HCT116 (cell line): ENCODE data around the gene GFY. TPM values are rescaled to one million over a fixed set of nuclear protein-coding genes. Genes with fewer than 3 reads are reported as not detected.

Source experiments
- ATAC-seq: fragments of 200-7000 bp; cut with Tn5 transposase; 2 replicates; pipeline ENCODE4 v1.9.1; 2020; ENCODE audit warnings: mild to moderate bottlenecking, moderate library complexity
- BruUV-seq: library from RNA; stranded (reverse); fragments of 400-500 nt; replicated peaks from 2 replicates; lab custom pipeline; 2021; lab: Mats Ljungman, UMichigan
- CTCF ChIA-PET: fragments of 300-600 bp; sonication (Branson Sonifier 250); formaldehyde crosslinking; loops from one replicate; lab custom pipeline; 2021; ENCODE audit warnings: antibody characterized with exemption; lab: Charles Lee
- POLR2A ChIA-PET: fragments of 300-600, 350-600 bp; sonication (Branson Sonifier 250); formaldehyde crosslinking; loops from one replicate; lab custom pipeline; 2021; ENCODE audit warnings: antibody characterized with exemption; lab: Charles Lee
- RAD21 ChIA-PET, 2 experiments: fragments of 300-600 bp; sonication (Branson Sonifier 250); formaldehyde crosslinking; loops; one replicate each; lab custom pipeline; 2023; ENCODE audit warnings: low total read pairs in 2 of 2; ENCODE audit not compliant: uncharacterized antibody in 2 of 2, unreplicated experiment in 2 of 2, low non-redundant PET in 1 of 2; lab: Charles Lee
- DNase-seq: peaks from one replicate; pipeline ENCODE4 v3.0.0-alpha.2; 2010; ENCODE audit warnings: low read depth, low spot score
- H2AFZ ChIP-seq: fragments of 200-600 bp; shearing (Covaris generic), sonication (generic); 2 replicates; pipeline ENCODE4 v1.6.1; 2017; ENCODE audit warnings: low read depth, mixed run types, mixed read lengths, antibody characterized with exemption, low read length; ENCODE audit not compliant: poor library complexity, severe bottlenecking
- H3K27ac ChIP-seq: 2 replicates; pipeline ENCODE4 v1.5.1; 2012; ENCODE audit warnings: low read depth, low read length
- H3K27me3 ChIP-seq: fragments of 200-600 bp; sonication (generic); 2 replicates; pipeline ENCODE4 v1.6.1; 2016; ENCODE audit warnings: mixed run types, low read length, mixed read lengths; ENCODE audit not compliant: insufficient read depth
- H3K36me3 ChIP-seq, 2 experiments: fragments of 200-500 bp in 1 of 2; fragments of 200-600 bp in 1 of 2; sonication (Bioruptor generic) in 1 of 2; sonication (generic) in 1 of 2; 2 replicates each; pipeline versions ENCODE4 v1.5.1 to v1.6.1; 2014 to 2016; ENCODE audit warnings: low read length in 2 of 2, inconsistent platforms in 1 of 2, mixed read lengths in 1 of 2, mixed run types in 1 of 2; ENCODE audit not compliant: insufficient read depth in 2 of 2, control insufficient read depth in 1 of 2
- H3K4me1 ChIP-seq, 2 experiments: fragments of 200-600 bp in 1 of 2; sonication (generic) in 1 of 2; 2 replicates each; pipeline versions ENCODE4 v1.5.1 to v1.6.1; 2012 to 2017; ENCODE audit warnings: low read length in 2 of 2, inconsistent platforms in 1 of 2, mild to moderate bottlenecking in 1 of 2, mixed read lengths in 1 of 2, mixed run types in 1 of 2, moderate library complexity in 1 of 2; ENCODE audit not compliant: insufficient read depth in 2 of 2, control insufficient read depth in 1 of 2
- H3K4me2 ChIP-seq: fragments of 200-600 bp; sonication (generic); 2 replicates; pipeline ENCODE4 v1.6.1; 2017; ENCODE audit warnings: mixed run types, low read length, mixed read lengths
- H3K4me3 ChIP-seq, 2 experiments: fragments of 200-600 bp in 1 of 2; sonication (generic) in 1 of 2; replicated peaks in 1 of 2; 2 replicates each; pipeline ENCODE4 v1.5.1; 2011 to 2016; ENCODE audit warnings: low read length in 2 of 2, control low read depth in 1 of 2, low read depth in 1 of 2, mild to moderate bottlenecking in 1 of 2, mixed read lengths in 1 of 2, mixed run types in 1 of 2
- H3K79me2 ChIP-seq: fragments of 200-600 bp; sonication (generic); 2 replicates; pipeline ENCODE4 v1.6.1; 2017; ENCODE audit warnings: mild to moderate bottlenecking, mixed run types, low read length, moderate library complexity, mixed read lengths; ENCODE audit not compliant: insufficient read depth
- H3K9ac ChIP-seq: fragments of 200-600 bp; sonication (generic); 2 replicates; pipeline ENCODE4 v1.6.1; 2016; ENCODE audit warnings: low read length, mixed read lengths
- H3K9me2 ChIP-seq: fragments of 200-600 bp; sonication (generic), shearing (Covaris generic); 2 replicates; pipeline ENCODE4 v1.6.1; 2017; ENCODE audit warnings: mixed run types, mild to moderate bottlenecking, moderate library complexity; ENCODE audit not compliant: insufficient read depth
- H3K9me3 ChIP-seq, 2 experiments: fragments of 200-500 bp in 1 of 2; fragments of 200-600 bp in 1 of 2; sonication (Bioruptor generic) in 1 of 2; sonication (generic) in 1 of 2; 2 replicates each; pipeline ENCODE4 v1.6.1; 2014 to 2017; ENCODE audit warnings: low read length in 2 of 2, mixed read lengths in 2 of 2, inconsistent platforms in 1 of 2, low read depth in 1 of 2, mild to moderate bottlenecking in 1 of 2, mixed run types in 1 of 2, moderate library complexity in 1 of 2; ENCODE audit not compliant: control insufficient read depth in 1 of 2, insufficient read depth in 1 of 2
- H4K20me1 ChIP-seq: fragments of 200-600 bp; sonication (generic), shearing (Covaris generic); 2 replicates; pipeline ENCODE4 v1.6.1; 2017; ENCODE audit warnings: mixed run types, mild to moderate bottlenecking, moderate library complexity; ENCODE audit not compliant: insufficient read depth
- CBX3 ChIP-seq: IDR thresholded peaks from 2 replicates; pipeline ENCODE4 v1.6.1; 2012; ENCODE audit warnings: low read depth
- CEBPB ChIP-seq: IDR thresholded peaks from 2 replicates; pipeline ENCODE4 v1.6.1; 2012; ENCODE audit warnings: low read depth
- EGR1 ChIP-seq: IDR thresholded peaks from 2 replicates; pipeline ENCODE4 v1.6.1; 2012; ENCODE audit warnings: low read depth
- ELF1 ChIP-seq: IDR thresholded peaks from 2 replicates; pipeline ENCODE4 v1.6.1; 2012; ENCODE audit warnings: low read depth, borderline replicate concordance
- EZH2 ChIP-seq: fragments of 200-600 bp; sonication (generic); IDR thresholded peaks from 2 replicates; pipeline ENCODE4 v1.6.1; 2017; ENCODE audit warnings: antibody characterized with exemption, mixed run types
- SIN3A ChIP-seq: IDR thresholded peaks from 2 replicates; pipeline ENCODE4 v1.6.1; 2012; ENCODE audit warnings: low read depth
- SRF ChIP-seq: IDR thresholded peaks from 2 replicates; pipeline ENCODE4 v1.6.1; 2012; ENCODE audit warnings: low read depth
- YY1 ChIP-seq: IDR thresholded peaks from 2 replicates; pipeline ENCODE4 v1.6.1; 2011; ENCODE audit warnings: low read length, low read depth, moderate library complexity, mild to moderate bottlenecking; ENCODE audit not compliant: insufficient replicate concordance; ENCODE audit errors: extremely low read depth
- ZNF274 ChIP-seq: fragments of 200-500 bp; sonication (Bioruptor generic); IDR thresholded peaks from 2 replicates; pipeline ENCODE4 v1.6.1; 2014; ENCODE audit warnings: mild to moderate bottlenecking, low read depth, low read length, inconsistent platforms
- intact Hi-C: fragments of 100-400 bp; cut with micrococcal nuclease; formaldehyde crosslinking; loops from 2 replicates; pipeline ENCODE4 v1.10.0; 2022
- total RNA-seq: library from RNA; stranded (reverse); gene quantifications from one replicate; pipeline ENCODE4 v1.2.1, GENCODE V29; 2021; ENCODE audit not compliant: unreplicated experiment
- TF ChIP-seq, protein P1 (sequence below), 3 experiments: fragments of 200-600 bp in 1 of 3; sonication (generic) in 1 of 3; IDR thresholded peaks in 2 of 3; conservative IDR thresholded peaks in 1 of 3; 2 replicates each; pipeline ENCODE4 v1.5.1; 2012 to 2017; ENCODE audit warnings: low read depth in 2 of 3, low read length in 2 of 3, antibody characterized with exemption in 1 of 3, borderline replicate concordance in 1 of 3, control low read depth in 1 of 3, mild to moderate bottlenecking in 1 of 3, mixed read lengths in 1 of 3, mixed run types in 1 of 3, moderate library complexity in 1 of 3; ENCODE audit not compliant: insufficient read depth in 1 of 3

Gene GFY
- total RNA-seq, 1 experiment from 2014 or later = 2.6 TPM

DNA sequence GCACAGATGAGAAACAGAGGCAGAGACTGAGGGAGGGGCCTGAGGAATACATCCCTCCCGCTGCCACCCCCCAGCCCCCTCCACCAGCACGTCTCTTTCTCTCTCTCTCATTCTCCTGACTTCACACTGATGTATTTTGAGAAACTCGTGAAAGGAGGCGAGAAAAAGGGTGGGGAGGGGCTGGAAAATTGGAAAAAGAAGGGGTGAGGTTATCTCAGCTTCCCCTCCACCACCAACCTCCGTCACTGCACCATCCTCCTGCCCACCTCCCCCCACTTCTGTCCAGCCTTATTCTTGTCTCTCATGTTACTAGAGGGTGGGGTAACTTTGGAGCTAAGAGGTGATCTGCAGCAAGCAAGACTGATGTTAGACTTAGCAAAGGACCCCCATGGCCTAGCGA is 14.6 kb downstream of the GFY start:
- Histone ChIP-seq H3K9me3 (no peaks in the 10 kb centered on the region), H3K4me3 (no peak overlapping the region), H3K4me2 (no peak overlapping the region), H4K20me1 (no peaks in the 10 kb centered on the region), H3K9ac (no peak overlapping the region), H3K4me1 (peaks cover 7 to 28% of the 10 kb centered on the region in 2 experiments; a peak in 3 of 4 replicates), H3K9me2 (no peaks in the 10 kb centered on the region), H2AFZ (no peak overlapping the region), H3K79me2 (no peaks in the 10 kb centered on the region), H3K27me3 (peaks cover 21% of the 10 kb centered on the region), H3K36me3 (no peaks in the 10 kb centered on the region), H3K27ac (no peak overlapping the region)
- ChIA-PET CTCF (no interaction called here), POLR2A (interaction anchor here (0.8 kb wide), 1 partner anchor 12 kb away, joined by 3 read pairs; no protein-coding TSS in a partner anchor), RAD21 (no interaction called here)
- ATAC-seq (no peak), DNase-seq (no peak)
- BruUV-seq = no TSS peak
- intact Hi-C loops = no loop called here
- TF ChIP-seq CEBPB = no peak

DNA sequence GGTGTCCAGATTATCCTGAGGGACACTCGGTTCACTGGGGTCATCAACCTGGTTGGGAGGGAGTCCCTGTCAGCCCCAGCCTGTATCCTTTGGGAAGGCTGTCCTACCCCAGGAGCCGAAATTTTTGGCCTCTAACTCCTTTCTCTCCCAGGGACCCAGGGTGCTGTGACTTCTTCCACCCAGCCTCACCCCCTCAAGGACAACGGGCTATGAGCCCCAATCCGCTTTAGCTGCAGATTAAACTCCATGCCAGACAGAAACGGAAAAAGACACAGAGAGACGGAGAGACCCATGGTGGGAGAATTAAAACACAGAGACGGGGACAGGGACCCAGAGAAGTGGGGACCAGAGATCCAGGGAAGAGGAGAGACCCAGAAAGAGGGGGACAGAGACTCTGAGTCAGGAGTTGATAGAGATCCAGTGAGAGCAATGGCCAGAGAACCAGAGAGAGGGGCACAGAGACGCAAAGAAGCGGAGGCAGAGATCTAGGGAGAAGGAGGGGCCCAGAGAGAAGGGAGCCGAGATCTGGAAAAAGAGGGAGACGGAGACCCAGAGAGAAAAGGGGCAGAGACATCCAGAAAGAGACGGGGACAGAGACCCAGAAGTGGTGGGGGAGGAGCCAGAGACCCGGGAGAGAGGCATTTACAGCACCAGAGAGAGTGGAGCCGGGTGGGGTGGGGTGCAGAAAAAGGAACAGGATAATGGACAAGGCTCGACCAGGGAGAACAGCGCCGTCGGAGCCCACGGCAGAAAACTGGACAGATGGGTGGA is 15.4 kb downstream of the GFY start:
- ChIA-PET CTCF (no interaction called here), RAD21 (no interaction called here), POLR2A (interaction anchor here (0.8 kb wide), 1 partner anchor 11 kb away, joined by 3 read pairs; no protein-coding TSS in a partner anchor)
- Histone ChIP-seq H3K4me3 (no peak overlapping the region), H3K4me2 (no peak overlapping the region), H3K9me2 (no peaks in the 10 kb centered on the region), H3K27ac (no peak overlapping the region), H3K27me3 (peaks cover 21% of the 10 kb centered on the region), H3K9me3 (no peaks in the 10 kb centered on the region), H3K36me3 (no peaks in the 10 kb centered on the region), H2AFZ (no peak overlapping the region), H3K79me2 (no peaks in the 10 kb centered on the region), H3K9ac (no peak overlapping the region), H4K20me1 (no peaks in the 10 kb centered on the region), H3K4me1 (peaks cover 7 to 34% of the 10 kb centered on the region in 2 experiments; a peak in 3 of 4 replicates)
- intact Hi-C loops = no loop called here
- DNase-seq = no peak
- no TSS peak for BruUV-seq
- TF ChIP-seq SIN3A (no peak), EZH2 (no peak), EGR1 (no peak), ELF1 (no peak), ZNF274 (no peak), CBX3 (no peak), YY1 (no peak), SRF (no peak)
- TF ChIP-seq, protein P1, sequence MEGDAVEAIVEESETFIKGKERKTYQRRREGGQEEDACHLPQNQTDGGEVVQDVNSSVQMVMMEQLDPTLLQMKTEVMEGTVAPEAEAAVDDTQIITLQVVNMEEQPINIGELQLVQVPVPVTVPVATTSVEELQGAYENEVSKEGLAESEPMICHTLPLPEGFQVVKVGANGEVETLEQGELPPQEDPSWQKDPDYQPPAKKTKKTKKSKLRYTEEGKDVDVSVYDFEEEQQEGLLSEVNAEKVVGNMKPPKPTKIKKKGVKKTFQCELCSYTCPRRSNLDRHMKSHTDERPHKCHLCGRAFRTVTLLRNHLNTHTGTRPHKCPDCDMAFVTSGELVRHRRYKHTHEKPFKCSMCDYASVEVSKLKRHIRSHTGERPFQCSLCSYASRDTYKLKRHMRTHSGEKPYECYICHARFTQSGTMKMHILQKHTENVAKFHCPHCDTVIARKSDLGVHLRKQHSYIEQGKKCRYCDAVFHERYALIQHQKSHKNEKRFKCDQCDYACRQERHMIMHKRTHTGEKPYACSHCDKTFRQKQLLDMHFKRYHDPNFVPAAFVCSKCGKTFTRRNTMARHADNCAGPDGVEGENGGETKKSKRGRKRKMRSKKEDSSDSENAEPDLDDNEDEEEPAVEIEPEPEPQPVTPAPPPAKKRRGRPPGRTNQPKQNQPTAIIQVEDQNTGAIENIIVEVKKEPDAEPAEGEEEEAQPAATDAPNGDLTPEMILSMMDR (IDR thresholded peaks at IDR 0.05 in 2 of 3, conservative IDR thresholded peaks at IDR 0.05 in 1 of 3; ENCODE audit: borderline replicate concordance in 1 of 3, insufficient read depth in 1 of 3, low read depth in 2 of 3, low read length in 2 of 3) = no peak
- no peak for ATAC-seq
